ENCODE measurements around the gene RTF2.
"Not testable (repeated sequence)": the region's sequence is repeated elsewhere in the genome, so short reads cannot be mapped to it uniquely, and the experiment has no call there.

Gene RTF2

GRCh38 chr20:56542489-56543030 is 74.1 kb downstream of the RTF2 start:
- no peak for DNase-seq (ENCODE audit: low read depth)
- in situ Hi-C loops (cut with HindIII; ENCODE audit: low sequenced_read_pairs): no loop called here
- H3K4me3 ChIP-seq (ENCODE audit: low read depth, low read length): no peak overlapping the region
- TF ChIP-seq CTCF (IDR thresholded peaks at IDR 0.05; ENCODE audit: low read depth, low read length, missing control alignments): no peak

GRCh38 chr20:56551571-56551970 is 83.1 kb downstream of the RTF2 start:
- no peak for TF ChIP-seq CTCF (IDR thresholded peaks at IDR 0.05; ENCODE audit: low read depth, low read length, missing control alignments)

GRCh38 chr20:56552911-56553629 is 84.6 kb downstream of the RTF2 start:
- in situ Hi-C loops (cut with HindIII; ENCODE audit: low sequenced_read_pairs): no loop called here
- no peak for DNase-seq (ENCODE audit: low read depth)
- no peak overlapping the region for H3K4me3 ChIP-seq (ENCODE audit: low read depth, low read length)
- TF ChIP-seq CTCF (IDR thresholded peaks at IDR 0.05; ENCODE audit: low read depth, low read length, missing control alignments): no peak

More at GRCh38 chr20:56551571-56551970, 83.1 kb downstream of the RTF2 start:
- H3K4me3 ChIP-seq (ENCODE audit: low read depth, low read length): no peak overlapping the region
- in situ Hi-C loops (cut with HindIII; ENCODE audit: low sequenced_read_pairs): no loop called here
- no peak for DNase-seq (ENCODE audit: low read depth)

- in situ Hi-C loops (cut with HindIII; ENCODE audit: low sequenced_read_pairs): no loop called here
- H3K4me3 ChIP-seq (ENCODE audit: low read depth, low read length): no peak overlapping the region
- peak; percentile 95 for DNase-seq (ENCODE audit: low read depth)
- peak; percentile 10 for TF ChIP-seq CTCF (IDR thresholded peaks at IDR 0.05; ENCODE audit: low read depth, low read length, missing control alignments)
Observed at GRCh38 chr20:56554869-56555268, 86.4 kb downstream of the RTF2 start.

- in situ Hi-C loops (cut with HindIII; ENCODE audit: low sequenced_read_pairs): no loop called here
- no peak for TF ChIP-seq CTCF (IDR thresholded peaks at IDR 0.05; ENCODE audit: low read depth, low read length, missing control alignments)
- no peak overlapping the region for H3K4me3 ChIP-seq (ENCODE audit: low read depth, low read length)
- no peak for DNase-seq (ENCODE audit: low read depth)
Observed at GRCh38 chr20:56558968-56559367, 90.5 kb downstream of the RTF2 start.

GRCh38 chr20:56564526-56564925 is 96.1 kb downstream of the RTF2 start:
- in situ Hi-C loops (cut with HindIII; ENCODE audit: low sequenced_read_pairs); DNase-seq (ENCODE audit: low read depth); H3K4me3 ChIP-seq (ENCODE audit: low read depth, low read length): not testable (repeated sequence)

- in situ Hi-C loops (cut with HindIII; ENCODE audit: low sequenced_read_pairs): no loop called here
- no peak for DNase-seq (ENCODE audit: low read depth)
- no peak for TF ChIP-seq CTCF (IDR thresholded peaks at IDR 0.05; ENCODE audit: low read depth, low read length, missing control alignments)
- H3K4me3 ChIP-seq (ENCODE audit: low read depth, low read length): no peak overlapping the region
Observed at GRCh38 chr20:56565511-56565910, 97.1 kb downstream of the RTF2 start.

Data from astrocyte of the cerebellum (primary cell).